T-helper 9 cell (primary cell): ENCODE data around the gene BTBD2.

ENCODE experiments used
- DNase-seq: peaks from one replicate; pipeline ENCODE4 v3.0.0-alpha.2; 2020

BTBD2 gene

DNA sequence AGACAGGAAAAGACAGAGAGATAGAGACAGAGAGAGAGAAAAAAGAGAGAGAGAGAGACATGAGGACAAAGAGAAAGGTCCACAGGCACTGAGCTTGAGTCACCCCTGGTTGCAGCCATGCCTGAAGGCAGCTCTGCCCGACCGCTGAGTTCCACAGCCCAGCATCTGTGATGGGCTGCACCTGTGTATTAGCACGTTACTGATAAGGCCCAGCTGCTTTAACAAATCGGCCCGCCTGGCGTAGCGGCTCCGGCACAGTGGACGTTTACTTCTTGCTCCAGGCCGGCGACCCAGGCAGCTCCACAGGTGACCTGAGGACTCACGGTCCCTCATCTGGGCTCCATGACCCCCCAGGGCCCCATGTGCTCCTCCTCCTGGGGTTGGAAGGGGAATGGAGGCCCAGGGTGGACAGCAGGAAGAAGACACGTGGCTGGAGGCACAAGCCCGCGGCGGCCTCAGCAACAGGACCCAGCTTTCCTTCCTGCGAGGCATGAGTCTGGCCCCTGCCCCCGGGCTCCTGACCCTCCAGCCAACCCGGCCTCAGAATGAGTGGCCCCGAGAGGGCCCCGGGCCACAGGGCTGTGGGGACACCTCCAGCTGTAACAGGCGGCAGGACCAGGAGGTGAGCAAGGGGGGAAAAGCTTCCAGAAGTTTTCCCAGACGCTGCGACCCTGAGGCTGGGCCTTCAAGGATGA lies 78.5 kb downstream of the BTBD2 start:
- DNase-seq: no peak

DNA sequence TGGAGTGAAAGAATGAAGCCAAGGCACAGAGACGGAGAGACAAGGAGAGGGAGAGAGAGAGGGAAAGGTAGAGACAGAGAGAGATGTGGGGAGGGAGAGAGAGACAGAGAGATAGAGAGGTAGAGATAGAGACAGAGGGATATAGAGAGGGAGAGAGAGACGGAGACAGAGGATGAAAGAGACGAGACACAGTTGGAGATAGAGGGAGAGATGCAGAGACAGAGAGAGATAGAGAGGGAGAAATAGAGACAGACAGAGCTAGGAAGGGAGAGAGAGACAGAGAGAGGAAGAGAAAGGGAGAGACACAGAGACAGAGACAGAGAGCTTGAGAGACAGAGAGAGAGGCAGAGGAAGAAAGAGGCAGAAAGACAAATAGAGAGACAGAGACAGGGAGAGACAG lies 79.1 kb downstream of the BTBD2 start:
- DNase-seq: no peak

DNA sequence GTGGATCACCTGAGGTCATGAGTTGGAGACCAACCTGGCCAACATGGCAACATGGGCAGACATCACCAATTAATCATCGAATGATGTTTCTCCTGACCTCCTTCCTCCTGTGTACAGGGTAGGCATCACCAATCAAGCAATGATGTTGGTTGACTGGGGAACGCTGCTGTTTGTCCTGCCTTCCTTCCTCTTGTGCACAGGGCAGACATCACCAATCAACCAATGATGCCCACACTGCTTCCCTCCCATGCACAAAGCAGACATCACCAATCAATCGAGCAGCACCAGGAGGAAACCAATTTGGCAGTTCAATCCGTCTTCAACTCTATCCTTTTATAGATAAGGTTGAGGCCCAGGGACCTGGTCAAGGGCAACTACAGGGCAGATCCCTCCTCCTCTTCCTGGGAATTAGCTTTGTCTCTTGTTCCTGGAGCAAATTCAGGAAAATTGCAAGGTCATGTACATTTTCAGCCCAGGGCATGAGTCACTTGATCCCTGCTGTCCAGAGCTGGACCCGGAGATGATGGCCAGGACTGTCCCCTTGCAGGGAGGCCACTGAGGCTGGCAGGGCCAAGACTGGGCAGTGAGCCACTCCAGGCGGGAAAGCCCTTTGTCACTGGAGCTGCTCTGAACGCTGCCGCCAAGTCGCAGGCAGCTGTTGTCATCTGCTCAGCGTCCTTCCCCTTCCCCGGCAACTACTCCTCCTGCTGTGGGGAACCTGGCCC lies 79.9 kb downstream of the BTBD2 start:
- DNase-seq: no peak
